HL-60/S4 treated with retinoic acid at 250 ng/mL for 4 days and 3 days (cell line): ENCODE measurements around the gene TPM4.
"Not testable (repeated sequence)": the region's sequence is repeated elsewhere in the genome, so short reads cannot be mapped to it uniquely, and the experiment has no call there.

ENCODE experiments used
- in situ Hi-C: fragments of 300-500 bp; cut with MboI; formaldehyde crosslinking; loops from 2 replicates; pipeline ENCODE4 v1.7.0; 2022; ENCODE audit warnings: low sequenced_read_pairs

TPM4 gene

DNA sequence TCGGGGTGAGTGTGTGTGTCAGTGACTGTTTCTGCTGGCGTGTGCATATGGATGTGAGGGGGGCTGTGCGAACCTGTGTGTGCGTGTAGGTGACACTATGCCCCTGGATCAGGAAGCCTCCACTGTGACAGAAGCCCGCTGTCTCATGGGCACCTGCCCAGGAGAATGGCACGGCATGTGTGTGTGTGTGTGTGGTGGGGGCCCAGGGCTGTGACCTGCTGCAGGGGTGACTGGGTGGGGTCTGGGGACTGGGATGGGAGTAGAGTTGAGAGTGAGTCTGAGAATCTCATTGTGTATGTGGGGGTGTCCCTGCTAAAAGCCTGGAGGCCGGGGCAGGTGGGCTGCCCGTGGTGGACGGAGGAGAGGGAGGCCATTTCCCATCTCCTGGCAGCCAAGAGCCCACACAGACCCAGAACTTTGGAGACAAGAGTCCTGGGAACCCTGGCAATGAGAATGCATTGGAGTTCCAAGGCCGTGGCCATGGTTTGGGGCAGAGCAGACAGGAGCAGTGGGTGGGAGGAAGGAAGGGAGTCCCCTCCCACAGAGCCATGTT, 6.4 kb upstream of the TPM4 start:
- in situ Hi-C loops: no loop called here

DNA sequence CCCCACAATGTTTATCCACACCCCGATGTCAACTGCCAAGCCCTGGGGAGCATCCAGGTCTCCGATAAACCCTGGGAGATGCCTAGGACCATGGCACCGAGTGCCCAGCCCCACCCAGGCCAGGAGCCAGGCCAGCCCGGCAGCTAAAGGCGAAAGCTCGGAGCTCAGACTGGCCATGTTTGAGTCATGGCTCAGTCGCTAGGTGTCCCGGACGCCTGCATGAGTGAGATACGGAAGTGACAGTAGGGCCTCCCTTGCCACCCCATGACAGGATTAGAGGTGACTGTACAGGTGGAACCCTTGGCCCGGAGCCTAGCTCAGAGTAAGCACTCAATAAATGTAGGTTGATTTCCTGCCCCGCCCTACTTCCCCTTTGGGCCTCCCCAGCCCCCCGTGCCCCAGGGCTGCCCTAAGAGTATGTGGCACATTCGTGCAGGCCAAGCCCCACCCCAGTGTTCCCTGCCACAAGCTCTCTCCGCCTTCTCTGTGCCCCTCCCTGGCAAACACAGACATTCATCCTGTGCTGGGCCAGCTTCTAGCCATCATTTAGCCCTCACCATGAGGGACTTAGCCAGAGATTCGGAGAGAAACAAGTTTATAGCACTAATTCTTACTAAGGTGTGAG, 5.8 kb upstream of the TPM4 start:
- in situ Hi-C loops: no loop called here

DNA sequence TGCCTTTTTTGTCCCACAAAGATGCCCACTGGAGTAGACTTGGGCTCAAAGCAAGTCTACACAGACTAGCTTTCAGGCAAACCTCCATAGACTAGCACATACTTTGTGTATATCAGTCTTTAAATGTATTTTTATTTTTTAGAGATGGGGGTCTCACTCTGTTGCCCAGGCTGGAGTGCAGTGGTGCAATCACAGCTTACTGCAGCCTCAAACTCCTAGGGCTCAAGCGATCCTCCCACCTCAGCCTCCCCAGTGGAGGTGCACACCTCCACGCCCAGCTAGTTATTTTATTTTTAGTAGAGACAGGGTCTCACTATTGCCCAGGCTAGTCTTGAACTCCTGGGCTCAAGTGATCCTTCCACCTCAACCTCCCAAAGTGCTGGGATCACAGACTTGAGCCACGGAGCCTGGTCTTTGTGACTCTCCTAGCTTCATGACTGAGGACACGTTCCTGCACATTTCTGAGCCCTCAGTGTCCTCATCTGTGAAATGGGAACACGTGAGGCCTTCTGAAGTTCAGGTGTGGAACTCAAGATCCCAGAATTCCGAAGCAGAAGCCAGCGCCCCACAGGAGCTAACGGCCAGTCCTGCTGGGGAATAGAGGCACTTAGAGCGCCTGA, 5.1 kb upstream of the TPM4 start:
- in situ Hi-C loops: no loop called here

GRCh38 chr19:16073481-16073880, 2.8 kb upstream of the TPM4 start:
- in situ Hi-C loops: no loop called here

- in situ Hi-C loops: no loop called here
Measured at GRCh38 chr19:16073988-16074387, 2.3 kb upstream of the TPM4 start.

DNA sequence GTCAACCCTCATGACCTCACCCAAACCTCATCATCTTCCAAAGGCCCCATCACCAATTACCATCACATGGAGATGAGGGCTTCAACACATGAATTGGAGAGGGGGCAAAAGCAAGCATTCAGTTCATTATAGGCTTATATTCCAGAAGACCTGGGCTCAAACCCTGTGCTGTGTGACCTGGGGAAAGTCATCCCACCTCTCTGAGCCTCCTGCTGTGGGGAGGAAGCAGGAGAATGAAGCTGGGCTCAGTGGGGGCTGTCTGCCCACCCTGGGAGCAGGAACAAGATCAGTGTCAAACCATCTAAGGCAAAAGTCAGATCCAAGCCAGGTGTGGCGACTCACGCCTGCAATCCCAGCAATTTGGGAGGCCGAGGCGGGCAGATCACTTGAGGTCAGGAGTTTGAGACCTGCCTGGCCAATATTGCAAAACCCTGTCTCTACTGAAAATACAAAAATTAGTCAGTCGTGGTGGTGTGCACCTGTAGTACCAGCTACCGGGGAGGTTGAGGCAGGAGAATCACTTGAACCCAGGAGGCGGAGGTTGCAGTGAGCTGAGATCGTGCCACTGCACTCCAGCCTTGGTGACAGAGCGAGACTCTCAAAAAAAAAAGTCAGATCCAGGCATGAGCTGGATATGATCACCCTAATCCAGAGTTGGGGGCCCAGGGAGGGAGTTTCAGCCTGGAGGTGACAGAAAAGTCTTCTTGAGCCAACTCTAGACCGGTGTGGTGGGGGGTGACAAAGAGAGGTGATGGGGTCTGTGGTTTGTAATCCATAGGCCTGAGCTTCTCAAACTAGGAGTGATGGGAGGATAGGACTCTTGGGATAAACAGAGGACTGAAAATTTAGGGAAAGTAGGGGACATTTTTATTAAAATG, 1.6 kb upstream of the TPM4 start:
- in situ Hi-C loops: no loop called here

- in situ Hi-C loops: no loop called here
Measured at GRCh38 chr19:16075430-16076153, 703 bp upstream of the TPM4 start.

- in situ Hi-C loops: no loop called here
Measured at GRCh38 chr19:16076958-16077611, 790 bp downstream of the TPM4 start.

GRCh38 chr19:16077984-16078758, 1.9 kb downstream of the TPM4 start:
- in situ Hi-C loops: no loop called here

DNA sequence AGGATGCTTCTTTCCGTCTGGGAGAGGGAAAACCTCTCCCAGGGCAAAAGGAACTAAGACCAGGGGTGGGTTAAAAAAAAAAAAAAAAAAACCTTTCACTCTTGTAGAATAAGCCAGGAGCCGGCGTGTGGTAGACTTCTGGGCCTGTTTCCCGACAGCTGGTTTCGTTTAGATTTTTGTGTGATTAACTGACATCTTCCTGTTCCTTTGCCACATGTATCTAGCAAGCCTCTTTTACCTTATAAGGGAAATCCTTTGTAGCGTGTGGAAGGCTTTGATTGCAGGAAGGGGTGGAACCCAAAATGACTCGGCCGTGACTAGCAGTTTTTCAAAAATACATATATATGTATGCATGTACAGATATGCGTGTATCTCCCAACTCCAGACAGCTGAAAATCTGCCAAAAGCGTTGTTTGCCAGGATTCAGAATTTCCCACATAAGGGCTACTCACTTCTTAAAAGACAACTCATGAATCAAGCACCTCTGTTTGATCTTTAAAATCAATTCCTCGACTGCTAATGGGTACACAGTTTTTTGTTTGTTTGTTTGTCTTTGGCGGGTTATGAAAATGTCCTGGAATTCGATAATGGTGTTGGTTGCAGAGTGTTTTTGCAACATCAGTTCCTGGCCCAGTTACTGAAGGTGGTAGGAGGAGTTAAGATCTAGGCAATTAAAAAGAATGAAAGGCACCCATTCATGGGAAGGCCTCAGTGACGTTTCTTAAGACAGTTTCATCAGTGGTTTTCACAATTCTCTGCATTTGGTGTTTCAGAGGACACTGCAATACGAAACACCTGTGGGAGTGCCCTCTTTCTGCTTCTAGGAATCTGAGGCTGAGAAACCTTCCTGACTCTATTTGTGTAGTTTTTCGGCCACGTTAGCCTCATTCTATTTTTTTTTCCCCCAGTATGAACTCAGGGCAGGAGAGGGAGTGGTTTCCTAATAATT, 2.7 kb downstream of the TPM4 start:
- in situ Hi-C loops: no loop called here

GRCh38 chr19:16084067-16084685, 7.9 kb downstream of the TPM4 start:
- in situ Hi-C loops: no loop called here

DNA sequence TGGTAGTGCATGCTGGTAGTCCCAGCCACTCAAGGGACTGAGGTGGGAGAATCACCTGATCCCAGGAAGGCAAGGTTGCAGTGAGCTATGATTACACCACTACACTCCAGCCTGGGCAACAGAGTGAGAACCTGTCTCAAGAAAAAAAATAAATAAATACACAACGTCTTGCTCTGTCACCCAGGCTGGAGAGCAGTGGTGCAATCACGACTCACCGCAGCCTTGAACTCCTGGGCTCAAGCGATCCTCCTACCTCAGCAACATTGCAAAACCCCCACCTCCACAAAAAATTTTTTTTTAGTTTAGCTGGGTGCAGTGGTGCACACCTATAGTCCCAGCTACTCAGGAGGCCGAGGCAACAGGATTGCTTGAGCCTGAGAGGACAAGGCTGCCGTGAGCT, 8.8 kb downstream of the TPM4 start:
- in situ Hi-C loops: no loop called here

DNA sequence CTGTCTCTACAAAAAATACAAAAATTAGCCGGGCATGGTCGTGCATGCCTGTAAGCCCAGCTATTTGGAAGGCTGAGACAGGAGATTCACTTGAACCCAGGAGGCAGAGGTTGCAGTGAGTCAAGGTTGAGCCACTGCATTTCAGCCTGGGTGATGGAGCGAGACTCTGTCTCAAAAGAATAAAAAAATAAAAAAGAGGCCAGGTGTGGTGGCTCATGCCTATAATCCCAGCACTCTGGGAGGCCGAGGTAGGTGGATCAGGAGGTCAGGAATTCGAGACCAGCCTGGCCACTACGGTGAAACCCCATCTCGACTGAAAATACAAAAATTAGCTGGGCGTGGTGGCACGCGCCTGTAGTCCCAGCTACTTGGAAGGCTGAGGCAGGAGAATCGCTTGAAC, 11.1 kb downstream of the TPM4 start:
- in situ Hi-C loops: not testable (repeated sequence)

GRCh38 chr19:16087940-16088339, 11.6 kb downstream of the TPM4 start:
- in situ Hi-C loops: no loop called here

GRCh38 chr19:16088351-16089009, 12.2 kb downstream of the TPM4 start:
- in situ Hi-C loops: no loop called here

DNA sequence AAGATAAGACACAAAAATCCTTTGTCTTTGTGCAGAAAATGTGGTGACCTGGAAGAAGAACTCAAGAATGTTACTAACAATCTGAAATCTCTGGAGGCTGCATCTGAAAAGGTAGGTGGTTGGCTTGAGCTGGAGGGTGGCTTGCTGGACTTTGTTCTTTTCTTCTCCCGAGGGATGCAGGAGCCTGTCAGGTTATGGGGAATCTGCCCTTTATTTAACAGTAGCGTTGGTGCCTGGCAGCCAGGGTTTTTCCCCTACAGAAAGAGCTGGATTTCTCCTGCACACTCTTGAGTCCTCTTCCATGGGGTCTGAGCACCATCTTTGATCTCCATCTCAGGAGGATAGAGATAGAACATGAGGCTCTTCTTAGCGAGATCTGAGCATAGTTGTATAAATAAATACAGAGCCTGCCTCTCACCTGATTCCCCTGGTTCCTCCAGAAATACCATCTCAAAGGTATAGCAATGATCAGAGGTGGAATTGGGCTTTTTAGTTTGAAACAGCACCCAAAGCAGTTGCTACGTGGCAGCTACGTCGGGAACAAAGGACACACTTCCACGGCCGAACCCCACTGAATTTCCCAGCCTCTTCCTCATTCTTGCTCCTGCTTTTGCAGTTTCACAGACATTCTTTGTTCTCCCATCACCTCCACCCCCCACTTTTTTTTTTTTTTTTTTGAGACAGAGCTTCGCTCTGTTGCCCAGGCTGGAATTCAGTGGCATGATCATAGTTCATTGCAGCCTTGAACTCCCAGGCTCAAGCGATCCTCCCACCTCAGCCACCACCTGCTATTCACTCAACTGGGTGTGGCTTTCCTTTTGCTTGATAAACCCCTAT, 12.9 kb downstream of the TPM4 start:
- in situ Hi-C loops: no loop called here
